HFF-Myc (cell line): ENCODE data around the gene MTA1.
A peak's percentile ranks its signal among the peaks of the same experiment; 100 is the strongest.

Source experiments
- DNase-seq: peaks from one replicate; pipeline ENCODE4 v3.0.0-alpha.2; 2011; ENCODE audit warnings: low read depth; ENCODE audit errors: extremely low read depth
- H3K4me3 ChIP-seq: replicated peaks from 2 replicates; pipeline ENCODE4 v1.5.1; 2011; ENCODE audit warnings: low read depth, mild to moderate bottlenecking, control low read depth, low read length
- TF ChIP-seq, protein P1 (sequence below): IDR thresholded peaks from 2 replicates; pipeline ENCODE4 v1.5.1; 2012; ENCODE audit warnings: mild to moderate bottlenecking, low read depth, low read length, control low read depth; ENCODE audit errors: missing control alignments

MTA1 gene

DNA sequence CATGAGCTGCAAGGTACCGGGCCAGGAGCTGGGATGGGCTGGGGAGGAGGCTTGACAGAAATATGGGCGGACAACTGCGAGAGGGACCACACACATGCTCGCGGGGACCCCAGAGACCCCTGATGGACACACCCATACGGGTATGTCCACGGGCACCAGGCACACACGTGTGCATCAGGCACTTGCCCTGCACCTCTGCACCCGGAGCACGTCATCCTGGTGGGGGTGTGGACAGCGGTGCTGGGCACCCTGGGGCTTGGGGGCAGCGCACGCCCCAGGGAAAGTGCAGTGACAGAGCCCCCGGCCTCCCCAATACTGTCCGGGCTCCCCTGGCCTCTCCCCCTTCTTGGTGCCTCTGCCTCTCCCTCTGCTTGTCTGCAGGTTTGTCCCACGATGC is 65.4 kb downstream of the MTA1 start:
- H3K4me3 ChIP-seq, result no peak overlapping the region
- DNase-seq, result no peak
- TF ChIP-seq, protein P1, sequence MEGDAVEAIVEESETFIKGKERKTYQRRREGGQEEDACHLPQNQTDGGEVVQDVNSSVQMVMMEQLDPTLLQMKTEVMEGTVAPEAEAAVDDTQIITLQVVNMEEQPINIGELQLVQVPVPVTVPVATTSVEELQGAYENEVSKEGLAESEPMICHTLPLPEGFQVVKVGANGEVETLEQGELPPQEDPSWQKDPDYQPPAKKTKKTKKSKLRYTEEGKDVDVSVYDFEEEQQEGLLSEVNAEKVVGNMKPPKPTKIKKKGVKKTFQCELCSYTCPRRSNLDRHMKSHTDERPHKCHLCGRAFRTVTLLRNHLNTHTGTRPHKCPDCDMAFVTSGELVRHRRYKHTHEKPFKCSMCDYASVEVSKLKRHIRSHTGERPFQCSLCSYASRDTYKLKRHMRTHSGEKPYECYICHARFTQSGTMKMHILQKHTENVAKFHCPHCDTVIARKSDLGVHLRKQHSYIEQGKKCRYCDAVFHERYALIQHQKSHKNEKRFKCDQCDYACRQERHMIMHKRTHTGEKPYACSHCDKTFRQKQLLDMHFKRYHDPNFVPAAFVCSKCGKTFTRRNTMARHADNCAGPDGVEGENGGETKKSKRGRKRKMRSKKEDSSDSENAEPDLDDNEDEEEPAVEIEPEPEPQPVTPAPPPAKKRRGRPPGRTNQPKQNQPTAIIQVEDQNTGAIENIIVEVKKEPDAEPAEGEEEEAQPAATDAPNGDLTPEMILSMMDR, result no peak

DNA sequence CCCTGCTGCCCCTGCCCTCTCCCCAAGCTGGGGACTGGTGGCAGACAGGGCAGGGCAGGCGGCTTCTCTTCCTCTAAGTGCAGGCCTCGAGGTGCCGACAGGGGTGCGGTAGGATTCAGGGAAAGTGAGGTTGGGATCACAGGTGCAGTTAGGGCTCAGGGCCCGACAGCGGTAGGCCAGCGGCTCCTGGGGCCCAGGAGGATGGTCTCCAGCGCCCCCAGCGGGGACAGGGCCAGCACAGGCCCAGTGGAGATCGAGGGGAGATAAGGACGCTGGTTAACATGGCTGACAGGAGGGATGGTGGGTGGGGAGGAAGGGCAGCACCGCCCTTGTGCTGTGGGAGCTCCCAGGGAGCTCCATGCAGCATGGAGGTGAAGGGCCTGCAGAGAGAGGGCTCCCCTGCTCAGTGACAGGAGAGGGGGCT is 66.1 kb downstream of the MTA1 start:
- no peak for DNase-seq
- TF ChIP-seq, protein P1, result no peak
- H3K4me3 ChIP-seq, result no peak overlapping the region

DNA sequence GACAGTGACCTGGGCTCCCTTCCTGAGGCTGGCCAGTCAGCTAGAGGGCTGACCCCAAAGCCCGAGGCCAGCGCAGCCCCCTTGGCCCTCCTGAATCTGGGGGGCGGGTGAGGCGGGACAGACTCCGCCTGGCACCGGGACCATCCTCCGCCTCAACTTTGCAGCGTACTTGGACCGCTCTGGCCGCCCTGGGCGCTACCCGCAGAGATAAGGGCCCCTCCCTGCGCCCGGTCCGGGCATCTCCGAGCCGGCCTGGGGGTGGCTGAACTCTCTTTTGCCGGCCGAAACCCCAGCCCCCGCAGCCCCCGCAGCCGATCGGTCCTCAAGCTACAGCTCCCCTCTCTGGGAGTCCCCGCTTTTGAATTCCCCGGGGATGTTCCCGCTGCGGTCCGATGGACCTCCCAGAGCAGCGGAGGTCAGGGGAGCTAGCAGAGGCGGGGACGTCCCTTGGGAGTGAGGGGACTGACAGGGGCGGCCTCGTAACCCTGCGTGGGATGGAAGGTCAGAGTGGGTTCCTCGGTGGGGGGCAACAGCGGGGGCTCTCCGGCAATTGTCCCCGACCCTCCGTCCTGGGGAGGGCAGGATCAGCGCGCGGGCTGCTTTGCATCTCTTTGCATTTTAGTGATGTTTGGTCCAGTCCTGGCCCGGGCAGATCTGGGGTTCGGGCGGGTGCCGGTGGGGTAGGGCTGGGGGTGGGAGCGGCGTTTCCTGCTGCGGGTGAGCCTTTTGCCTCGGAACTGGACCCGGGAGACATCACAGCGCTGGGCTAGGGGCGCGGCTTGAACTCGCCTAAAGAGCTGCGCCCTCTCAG is 66.7 kb downstream of the MTA1 start, which contains the start of gene CRIP1:
CRIP1 (plus strand) TSS at position 724 of the 811 bp plus-strand sequence. CDS start 374 bp downstream, outside the sequence.
- H3K4me3 ChIP-seq, result peak within 1 kb of the TSS; percentile 9; the same call in 1 of the 2 replicates
- DNase-seq, result no peak
- TF ChIP-seq, protein P1, result no peak

DNA sequence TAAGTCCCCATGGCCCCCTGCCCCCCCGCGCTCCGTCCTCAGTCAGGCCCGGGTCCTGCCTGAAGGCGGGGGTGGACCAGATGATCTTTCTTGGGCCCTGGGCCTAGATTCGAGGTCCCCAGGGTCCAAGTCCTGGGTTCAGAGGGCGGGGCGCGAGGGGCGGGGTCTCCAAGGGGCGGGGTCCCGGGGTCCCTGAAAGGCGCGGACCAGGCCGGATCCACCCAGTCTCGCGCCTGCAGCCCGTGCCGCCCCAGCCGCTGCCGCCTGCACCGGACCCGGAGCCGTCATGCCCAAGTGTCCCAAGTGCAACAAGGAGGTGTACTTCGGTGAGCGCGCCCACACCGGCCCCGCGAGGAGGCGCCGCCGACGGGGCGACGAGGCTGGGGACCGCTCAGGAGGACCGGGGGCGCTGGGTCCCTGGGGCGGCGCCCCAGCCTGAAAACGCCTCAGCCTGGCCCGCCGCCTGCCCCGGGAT is 67.4 kb downstream of the MTA1 start:
- DNase-seq, result no peak
- H3K4me3 ChIP-seq, result peak overlapping the region; percentile 9; the same call in 1 of the 2 replicates
- TF ChIP-seq, protein P1, result no peak

DNA sequence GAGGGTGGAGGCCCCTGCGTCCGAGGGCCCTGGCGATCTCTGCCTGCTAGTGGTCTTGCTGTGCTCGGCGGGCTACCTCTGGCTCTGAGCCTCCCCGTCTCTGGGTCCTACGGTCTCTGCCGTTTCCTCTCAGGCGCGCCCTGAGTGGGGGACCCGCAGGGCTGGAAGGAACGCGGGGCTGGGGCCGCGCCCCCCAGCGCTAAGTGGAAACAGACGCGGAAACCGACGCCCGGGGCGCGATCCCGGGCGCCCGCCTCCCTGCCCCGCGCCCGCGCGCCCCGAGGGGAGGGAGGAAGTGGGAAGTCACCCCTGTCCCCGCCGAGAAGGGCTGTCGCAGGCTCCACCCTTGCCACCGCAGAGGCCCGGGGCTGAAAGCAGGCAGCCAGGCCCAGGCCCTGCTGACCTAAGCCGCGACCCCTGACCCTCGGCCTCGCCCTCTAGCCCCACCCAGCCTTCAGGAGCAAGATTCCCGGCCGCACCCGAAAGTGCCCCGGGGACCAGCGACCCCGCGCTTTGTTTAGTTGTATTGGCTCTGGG is 67.9 kb downstream of the MTA1 start:
- TF ChIP-seq, protein P1, result no peak
- DNase-seq, result no peak
- H3K4me3 ChIP-seq, result peak overlapping the region; percentile 9; the same call in 1 of the 2 replicates

DNA sequence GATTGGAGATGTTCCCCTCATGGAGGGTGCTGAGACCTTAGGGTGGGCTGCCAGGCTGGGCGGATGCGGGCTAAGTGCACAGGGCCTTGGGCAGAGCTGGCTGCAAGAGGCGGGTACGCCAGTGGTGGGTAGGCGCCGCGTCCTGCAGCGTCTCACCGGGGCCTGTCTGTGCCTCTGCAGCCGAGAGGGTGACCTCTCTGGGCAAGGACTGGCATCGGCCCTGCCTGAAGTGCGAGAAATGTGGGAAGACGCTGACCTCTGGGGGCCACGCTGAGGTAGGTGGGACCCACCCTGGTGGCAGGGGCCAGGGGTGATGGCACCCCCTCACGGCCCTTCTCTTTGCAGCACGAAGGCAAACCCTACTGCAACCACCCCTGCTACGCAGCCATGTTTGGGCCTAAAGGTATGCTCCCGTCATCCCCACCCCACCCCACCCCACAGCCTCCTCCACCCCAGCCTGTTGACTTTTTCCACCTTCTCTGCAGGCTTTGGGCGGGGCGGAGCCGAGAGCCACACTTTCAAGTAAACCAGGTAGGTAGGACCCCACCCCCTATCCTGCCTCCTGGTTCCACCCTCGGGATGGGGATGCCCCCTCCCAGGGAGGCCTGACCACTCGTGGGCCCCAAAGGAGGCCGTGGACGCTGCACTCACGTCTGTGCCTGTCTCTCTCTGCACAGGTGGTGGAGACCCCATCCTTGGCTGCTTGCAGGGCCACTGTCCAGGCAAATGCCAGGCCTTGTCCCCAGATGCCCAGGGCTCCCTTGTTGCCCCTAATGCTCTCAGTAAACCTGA is 68.6 kb downstream of the MTA1 start:
- TF ChIP-seq, protein P1, result no peak
- no peak for DNase-seq
- no peak overlapping the region for H3K4me3 ChIP-seq
